HG03175 (cell line): ENCODE results near the gene SLC2A14.
A peak's percentile ranks its signal among the peaks of the same experiment; 100 is the strongest.
"Not testable (repeated sequence)": the region's sequence is repeated elsewhere in the genome, so short reads cannot be mapped to it uniquely, and the experiment has no call there.

Experiments
- ATAC-seq: cut with Tn5 transposase; IDR thresholded peaks from one replicate; pipeline ENCODE4 v1.9.1; 2021; ENCODE audit warnings: mild to moderate bottlenecking, moderate library complexity; ENCODE audit not compliant: unreplicated experiment

SLC2A14 gene

GRCh38 chr12:7870335-7870734 is 2.4 kb downstream of the SLC2A14 start:
- ATAC-seq, result no peak

DNA sequence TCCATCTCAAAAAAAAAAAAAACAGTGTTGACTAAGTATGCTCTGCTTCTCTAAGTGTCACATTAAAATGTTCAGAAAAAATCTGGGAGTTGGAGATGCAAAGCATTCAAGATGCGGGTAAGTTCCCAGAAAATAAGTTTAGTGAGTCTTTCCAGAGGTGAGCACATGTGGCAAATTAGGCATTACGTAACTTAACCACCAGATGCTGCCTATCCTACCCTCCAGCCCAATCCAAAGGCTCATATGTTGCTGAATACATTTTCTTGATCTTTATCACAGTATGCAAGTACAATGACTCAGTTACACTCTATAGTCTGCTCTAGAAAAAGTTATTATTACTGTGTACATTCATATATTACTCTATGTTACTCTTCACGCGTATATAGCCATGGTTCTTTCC is 3.6 kb downstream of the SLC2A14 start:
- ATAC-seq, result no peak

DNA sequence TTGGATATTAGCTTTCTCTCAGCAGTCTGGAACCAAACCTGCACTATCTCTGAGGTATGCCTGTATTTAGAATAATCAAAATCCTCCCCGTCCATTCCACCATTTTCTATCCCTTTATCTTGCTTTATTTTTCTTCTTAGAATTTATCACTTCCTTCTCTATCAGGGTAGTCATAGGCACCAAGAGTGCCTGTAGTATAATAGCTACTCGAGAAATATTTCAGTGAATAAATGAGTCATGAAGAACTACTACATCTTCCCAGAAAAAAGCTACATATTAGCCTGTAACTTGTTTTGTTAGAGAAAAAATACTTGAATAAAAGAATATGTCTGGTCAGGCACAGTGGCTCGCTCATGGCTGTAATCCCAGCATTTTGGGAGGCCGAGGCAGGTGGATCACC is 4.3 kb downstream of the SLC2A14 start:
- ATAC-seq, result no peak

- ATAC-seq, result no peak
These were observed 8.0 kb downstream of the SLC2A14 start for GRCh38 chr12:7864601-7865150.

- not testable (repeated sequence) for ATAC-seq
These were observed 9.8 kb downstream of the SLC2A14 start for GRCh38 chr12:7862814-7863348.

DNA sequence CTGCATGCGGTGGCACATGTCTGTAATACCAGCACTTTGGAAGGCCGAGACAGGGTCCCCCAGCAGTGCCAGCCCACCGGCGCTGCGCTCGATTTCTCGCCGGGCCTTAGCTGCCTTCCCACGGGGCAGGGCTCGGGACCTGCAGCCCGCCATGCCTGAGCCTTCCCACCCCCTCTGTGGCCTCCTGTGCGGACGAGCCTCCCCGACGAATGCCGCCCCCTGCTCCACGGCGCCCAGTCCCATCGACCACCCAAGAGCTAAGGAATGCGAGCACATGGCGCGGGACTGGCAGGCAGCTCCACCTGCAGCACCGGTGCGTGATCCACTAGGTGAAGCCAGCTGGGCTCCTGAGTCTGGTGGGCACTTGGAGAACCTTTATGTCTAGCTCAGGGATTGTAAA is 10.4 kb downstream of the SLC2A14 start:
- not testable (repeated sequence) for ATAC-seq

GRCh38 chr12:7859552-7859951 is 13.2 kb downstream of the SLC2A14 start:
- ATAC-seq, result peak; percentile 18

- no peak for ATAC-seq
These were observed 14.7 kb downstream of the SLC2A14 start for GRCh38 chr12:7857971-7858370.

GRCh38 chr12:7856516-7856915 is 16.2 kb downstream of the SLC2A14 start:
- ATAC-seq, result no peak

- ATAC-seq, result no peak
These were observed 19.2 kb downstream of the SLC2A14 start for GRCh38 chr12:7853557-7853956.

GRCh38 chr12:7851622-7852081 is 21.1 kb downstream of the SLC2A14 start:
- ATAC-seq, result not testable (repeated sequence)

DNA sequence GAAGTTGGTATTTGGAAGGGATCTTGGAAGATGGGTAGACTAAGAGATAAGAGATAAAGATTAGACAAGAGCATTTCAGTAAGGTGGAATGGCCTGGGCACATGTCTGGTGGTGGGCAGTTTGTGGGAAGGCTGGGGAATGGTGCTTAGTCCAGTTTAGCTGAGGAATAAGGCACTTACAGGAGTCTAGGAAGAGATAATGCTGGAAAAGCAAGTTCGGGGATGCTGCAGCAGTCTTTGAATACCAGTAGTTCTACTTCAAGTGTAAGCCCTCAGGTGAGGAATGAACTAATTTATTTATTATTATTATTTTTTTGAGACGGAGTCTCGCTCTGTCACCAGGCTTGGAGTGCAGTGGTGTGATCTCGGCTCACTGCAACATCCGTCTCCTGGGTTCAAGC is 22.6 kb downstream of the SLC2A14 start:
- not testable (repeated sequence) for ATAC-seq

GRCh38 chr12:7848098-7848422 is 24.7 kb downstream of the SLC2A14 start:
- not testable (repeated sequence) for ATAC-seq

DNA sequence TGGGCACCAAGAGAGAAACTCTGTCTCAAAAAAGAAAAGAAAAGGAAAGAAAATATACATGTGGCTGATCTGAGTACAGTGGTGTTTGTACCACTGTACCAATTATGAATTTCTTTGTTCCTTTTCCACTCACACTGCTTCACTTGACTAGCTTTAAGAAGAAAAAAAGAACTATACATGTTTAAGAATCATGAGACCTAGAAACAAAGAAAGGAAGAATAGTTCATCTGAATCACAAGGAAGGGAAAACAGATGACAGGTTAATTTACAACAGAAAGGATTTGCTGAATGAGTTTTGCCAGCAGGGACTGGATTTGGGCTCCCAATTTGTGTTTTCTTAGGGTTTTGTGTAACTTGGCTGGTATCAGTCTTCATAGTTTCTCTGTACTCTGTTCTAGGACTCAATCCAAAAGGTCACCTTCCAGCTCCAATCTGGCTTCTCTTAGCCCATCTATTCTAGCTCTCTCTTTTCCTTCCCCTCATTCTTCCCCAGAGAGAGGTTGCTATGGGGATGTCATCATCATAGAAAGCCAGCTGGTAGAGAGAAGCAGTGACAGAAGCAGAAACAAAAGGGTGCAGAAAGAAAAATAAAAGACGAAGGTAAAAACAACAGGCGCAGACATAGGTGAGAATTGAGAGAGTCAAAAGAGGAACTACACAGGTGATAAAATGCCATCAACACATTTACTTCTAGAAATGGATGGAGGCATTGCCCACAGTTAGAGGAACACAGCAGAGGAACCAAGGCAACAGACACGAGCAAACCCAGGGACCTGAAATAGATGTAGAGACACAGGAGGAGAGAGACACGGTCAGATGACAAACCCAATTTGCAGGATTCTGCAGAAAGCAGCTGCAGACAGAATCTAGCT is 25.3 kb downstream of the SLC2A14 start:
- ATAC-seq, result peak; percentile 86

- no peak for ATAC-seq
These were observed 28.6 kb downstream of the SLC2A14 start for GRCh38 chr12:7844116-7844515.

GRCh38 chr12:7843583-7843982 is 29.1 kb downstream of the SLC2A14 start:
- ATAC-seq, result not testable (repeated sequence)

GRCh38 chr12:7843149-7843548 is 29.6 kb downstream of the SLC2A14 start:
- ATAC-seq, result not testable (repeated sequence)

- not testable (repeated sequence) for ATAC-seq
These were observed 30.3 kb downstream of the SLC2A14 start for GRCh38 chr12:7842444-7842843.

- ATAC-seq, result not testable (repeated sequence)
These were observed 32.9 kb downstream of the SLC2A14 start for GRCh38 chr12:7839848-7840247.

DNA sequence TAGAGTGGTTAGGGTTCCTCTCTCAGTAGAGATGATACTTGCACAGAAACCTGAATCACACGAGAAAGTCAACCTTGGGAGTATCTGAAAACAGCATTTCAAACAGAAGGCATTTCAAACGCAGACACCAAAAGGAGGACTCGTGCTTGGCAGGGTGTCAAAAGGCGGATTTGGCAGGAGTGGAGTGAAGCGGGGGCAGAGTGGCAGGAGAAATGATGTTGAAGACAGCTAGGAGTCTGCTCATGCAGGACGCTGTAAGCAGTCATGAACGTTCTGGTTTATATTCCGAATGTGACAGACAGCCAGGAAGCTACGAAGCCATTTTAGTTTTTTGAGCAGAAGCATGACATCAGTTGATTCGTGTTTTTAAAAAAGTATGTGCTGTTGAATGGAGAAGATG is 33.5 kb downstream of the SLC2A14 start:
- ATAC-seq, result not testable (repeated sequence)

DNA sequence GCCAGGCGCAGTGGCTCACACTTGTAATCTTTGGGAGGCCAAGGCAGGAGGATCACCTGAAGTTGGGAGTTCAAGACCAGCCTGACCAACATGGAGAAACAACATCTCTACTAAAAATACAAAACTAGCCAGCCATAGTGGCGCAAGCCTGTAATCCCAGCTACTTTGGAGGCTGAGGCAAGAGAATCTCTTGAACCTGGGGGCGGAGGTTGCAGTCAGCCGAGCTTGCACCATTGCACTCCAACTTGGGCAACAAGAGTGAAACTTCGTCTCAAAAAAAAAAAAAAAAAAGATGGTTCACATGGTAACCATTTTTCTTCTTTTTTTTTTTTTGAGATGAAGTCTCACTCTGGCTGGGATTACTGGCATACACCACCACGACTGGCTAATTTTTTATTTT is 35.3 kb downstream of the SLC2A14 start:
- ATAC-seq, result no peak

- no peak for ATAC-seq
These were observed 36.9 kb downstream of the SLC2A14 start for GRCh38 chr12:7835766-7836165.
